DMS53 (cell line): Measurements from ENCODE around the gene DMAP1.

Source experiments
- DNase-seq: peaks from one replicate; lab custom pipeline; 2025; lab: John Stamatoyannopoulos, UW

The DMAP1 gene

DNA sequence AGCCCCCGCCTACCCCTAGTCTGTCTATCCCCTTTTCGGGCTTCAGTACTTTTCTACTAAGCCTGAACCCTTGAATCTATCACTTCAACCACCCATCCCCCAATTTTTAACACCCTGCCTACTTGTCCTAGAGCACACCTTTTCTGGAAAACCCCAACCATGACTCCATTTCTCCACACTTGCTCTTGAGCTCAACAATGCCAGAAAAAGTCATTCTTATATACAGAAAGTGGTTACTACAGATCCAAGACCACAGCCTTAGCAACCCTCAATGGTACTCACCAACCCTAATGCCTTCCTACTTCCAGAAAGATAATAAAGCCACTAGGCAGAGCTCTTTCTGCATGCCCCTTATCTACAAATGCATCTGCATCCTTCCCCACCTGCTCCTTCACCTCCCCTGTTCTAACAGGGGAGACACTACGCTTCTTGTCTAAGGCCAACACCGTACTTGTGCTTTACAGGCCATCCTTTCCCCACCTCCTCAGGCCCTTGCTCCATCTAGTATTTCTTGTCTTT is 41.2 kb downstream of the DMAP1 start:
- DNase-seq: no peak

DNA sequence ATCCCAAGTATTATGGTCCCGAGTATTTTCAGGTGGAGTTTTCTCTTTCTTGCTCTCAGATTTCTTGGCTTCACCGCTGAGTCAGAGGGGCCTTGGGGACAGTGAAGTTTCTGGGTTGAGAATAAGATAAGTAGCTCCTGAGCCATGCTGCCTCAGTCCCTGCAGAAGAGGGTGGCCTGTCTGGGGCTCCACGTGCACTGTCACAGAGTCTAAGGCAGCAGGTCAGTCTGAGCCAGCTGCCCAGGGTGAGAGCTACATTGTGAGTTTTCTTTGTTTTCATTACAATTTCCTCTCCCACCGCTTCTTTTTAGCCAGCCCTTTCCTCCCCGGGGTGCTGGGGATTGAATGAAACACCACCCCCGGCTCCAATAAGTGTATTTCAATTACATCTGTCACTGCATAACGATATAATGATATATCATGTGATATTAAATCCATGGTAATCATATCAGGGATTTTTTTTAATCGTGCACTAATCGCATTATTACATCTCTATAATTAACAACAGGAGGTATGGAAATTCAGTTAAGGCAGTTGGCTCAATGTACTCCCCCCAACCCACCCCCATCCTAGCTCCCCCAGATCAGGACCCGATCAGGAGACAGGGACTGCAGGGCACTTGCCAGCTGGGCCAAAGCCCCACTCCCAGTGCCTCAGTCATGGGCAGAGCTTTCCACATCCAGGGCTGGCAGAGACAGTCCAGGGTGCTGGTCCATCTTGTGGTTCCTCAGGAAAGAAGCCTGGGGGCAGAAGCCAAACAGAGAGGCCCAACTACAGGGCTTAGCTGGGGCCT is 43.7 kb downstream of the DMAP1 start:
- no peak for DNase-seq

DNA sequence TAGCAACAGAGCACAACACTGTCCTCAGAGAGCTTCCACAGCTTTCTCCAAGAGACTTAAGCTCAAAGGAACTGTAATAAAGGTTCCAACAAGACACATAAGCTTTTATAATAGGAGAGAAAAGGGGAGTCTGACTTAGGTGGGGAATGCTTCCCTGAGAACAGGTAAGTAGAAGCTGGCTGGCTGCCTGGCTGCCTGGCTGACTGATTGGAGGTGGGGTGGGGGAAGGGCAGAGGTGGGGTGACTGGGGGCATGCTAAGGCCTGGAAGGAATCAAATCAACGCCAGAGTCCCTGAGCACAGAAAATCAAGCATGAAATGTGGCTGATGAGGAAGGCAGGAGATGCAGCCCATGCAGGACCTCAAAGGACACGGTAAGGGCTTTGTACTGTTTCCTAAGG is 45.8 kb downstream of the DMAP1 start:
- no peak for DNase-seq

DNA sequence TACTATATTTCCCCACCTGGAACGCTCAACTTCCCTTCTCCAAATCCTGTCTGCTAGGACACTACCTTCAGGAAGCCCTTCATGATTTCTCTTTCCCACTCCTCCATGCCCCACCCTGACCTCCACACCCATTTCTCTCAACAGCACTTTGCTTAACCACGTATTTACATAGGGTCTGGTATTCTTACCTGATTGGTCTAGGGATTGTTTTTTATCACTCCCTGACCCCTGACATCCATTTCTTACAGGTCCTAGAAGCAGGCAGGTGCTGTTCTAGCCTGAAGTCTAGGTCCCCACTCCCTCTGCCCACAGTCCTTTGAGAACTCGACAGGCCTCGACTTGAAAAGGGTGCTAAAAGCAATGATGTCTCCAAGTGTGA is 47.5 kb downstream of the DMAP1 start:
- no peak for DNase-seq

GRCh38 chr1:44261171-44261817 is 48.0 kb downstream of the DMAP1 start:
- no peak for DNase-seq

DNA sequence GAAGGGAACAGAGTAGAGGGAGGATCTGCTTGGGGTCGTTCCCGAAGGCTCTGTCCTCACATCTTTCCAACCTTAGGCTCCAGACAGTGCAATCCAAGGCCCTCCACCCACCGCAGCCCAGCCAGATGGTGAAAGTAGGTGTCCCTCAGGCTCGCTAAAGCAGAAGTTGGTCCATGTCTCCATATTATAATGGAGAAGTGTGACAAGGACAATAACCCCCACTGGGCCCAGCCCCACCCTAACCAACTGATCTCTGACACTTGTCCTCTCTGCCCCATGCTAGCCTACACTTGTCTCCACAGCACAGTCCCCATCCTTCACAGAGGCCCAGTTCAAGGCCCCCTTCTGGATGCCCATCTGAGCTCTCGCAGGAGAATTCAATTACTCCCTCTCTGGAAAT is 48.7 kb downstream of the DMAP1 start:
- no peak for DNase-seq

DNA sequence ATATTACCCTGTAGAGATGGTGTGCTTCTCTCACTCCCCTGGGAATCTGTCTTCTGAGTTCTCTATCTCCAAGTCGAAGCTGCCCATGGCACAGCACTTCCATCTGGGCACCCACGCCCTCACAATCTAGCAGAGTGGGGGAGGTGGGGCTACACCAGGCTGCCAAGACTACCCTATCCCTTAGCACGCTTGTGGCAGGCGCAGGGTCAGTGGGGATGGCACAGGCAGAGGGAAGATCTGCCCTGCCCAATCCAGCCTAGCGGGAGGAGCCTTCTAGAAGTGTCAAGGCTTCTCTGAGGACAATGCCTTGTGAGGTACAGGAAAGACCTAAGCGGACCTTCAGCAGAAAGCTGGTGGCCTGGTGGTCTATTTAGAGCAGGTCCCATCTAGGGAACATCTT is 49.1 kb downstream of the DMAP1 start:
- no peak for DNase-seq

DNA sequence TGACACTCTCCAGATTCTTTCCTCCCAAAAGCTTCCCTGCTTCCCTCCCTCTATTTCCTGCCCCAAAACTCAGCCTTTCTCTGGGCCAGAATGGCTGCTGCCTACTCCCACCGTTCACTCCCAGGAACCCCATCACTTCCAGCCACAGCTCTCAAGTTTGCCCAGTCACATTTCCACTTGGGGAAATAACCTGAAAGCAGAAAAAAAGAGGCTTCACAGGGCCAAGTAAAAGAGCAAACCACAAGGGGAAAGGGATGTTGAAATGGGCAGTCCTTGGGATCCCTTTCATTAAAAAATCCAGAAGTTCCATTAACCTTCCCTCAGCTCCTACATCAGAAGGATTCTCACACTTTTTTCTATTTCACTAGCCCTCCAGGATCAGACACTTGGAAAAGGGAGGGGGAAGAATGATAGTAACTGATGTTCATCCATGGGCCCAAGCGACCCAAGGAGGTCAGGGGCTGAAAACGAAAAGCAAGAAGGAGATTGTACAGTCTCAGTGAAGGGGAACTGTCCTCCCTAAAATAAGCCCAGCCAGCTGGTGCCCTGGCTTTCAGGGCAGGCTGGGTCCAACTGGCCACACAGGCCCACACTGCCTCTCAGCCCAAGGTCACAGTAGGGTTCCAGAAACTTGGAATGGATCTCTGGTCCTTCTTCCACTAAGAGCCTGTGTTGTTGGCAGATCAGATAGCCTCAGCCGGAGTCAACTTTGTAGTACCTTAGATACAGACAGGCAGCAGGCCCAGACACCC is 49.7 kb downstream of the DMAP1 start:
- no peak for DNase-seq

DNA sequence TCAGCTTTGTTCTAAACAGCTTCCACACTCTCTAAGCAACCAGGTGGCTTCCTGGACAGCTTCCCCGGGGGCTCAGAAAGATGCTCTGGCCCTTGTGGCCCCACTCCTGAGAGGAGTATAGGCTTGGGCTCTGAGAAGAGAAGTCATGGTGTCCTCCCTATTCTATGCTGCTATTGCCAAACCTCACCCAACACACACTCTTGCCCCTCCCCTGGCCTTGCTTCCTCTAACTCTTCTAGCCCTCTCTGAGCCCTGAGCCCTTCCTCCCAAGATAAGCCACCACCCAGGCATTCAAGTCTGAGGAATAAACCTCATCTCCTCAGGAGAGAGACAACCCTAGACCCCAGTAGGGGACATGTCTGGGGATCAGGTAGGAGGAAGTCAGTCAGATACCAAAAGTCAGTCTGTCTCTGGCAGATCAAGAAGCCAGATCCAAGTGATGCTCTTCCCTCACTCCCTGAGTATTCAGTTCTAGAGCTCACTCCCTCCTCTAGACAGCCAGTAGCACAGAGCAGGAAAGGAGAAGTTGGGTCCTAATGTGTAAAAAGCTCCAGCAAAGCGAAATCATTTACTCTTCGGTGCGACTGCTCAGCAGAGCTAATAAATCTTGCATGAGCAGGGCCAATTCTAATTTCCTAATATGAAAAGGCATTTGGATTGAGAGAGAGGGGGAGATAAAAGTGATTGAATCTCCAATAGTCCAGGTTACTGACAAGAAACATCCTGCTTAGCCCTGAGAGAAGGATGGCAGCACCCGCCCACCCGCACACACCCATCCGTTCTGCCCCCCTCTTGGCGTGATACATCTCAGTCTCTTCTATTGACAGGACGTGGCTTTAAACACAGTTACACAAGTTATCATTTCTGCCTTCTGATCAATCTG is 50.5 kb downstream of the DMAP1 start:
- DNase-seq: no peak

DNA sequence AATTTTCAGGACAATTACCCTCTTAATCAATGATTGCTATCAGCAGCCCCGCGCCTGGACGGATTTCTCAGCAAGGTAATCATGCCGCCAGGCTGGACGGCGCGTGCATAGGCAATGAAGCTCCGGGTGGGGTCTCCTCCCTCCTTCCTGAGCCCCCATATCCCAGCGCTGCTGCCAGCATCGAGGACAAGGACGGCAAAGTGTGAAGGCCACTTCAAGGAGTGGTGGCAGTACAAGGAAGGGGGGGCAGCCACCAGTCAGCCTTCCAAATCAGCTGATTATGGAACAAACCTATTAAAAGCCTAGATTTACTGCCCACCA is 51.1 kb downstream of the DMAP1 start:
- DNase-seq: no peak

- DNase-seq: no peak
These were observed 52.5 kb downstream of the DMAP1 start for GRCh38 chr1:44265656-44266358.

DNA sequence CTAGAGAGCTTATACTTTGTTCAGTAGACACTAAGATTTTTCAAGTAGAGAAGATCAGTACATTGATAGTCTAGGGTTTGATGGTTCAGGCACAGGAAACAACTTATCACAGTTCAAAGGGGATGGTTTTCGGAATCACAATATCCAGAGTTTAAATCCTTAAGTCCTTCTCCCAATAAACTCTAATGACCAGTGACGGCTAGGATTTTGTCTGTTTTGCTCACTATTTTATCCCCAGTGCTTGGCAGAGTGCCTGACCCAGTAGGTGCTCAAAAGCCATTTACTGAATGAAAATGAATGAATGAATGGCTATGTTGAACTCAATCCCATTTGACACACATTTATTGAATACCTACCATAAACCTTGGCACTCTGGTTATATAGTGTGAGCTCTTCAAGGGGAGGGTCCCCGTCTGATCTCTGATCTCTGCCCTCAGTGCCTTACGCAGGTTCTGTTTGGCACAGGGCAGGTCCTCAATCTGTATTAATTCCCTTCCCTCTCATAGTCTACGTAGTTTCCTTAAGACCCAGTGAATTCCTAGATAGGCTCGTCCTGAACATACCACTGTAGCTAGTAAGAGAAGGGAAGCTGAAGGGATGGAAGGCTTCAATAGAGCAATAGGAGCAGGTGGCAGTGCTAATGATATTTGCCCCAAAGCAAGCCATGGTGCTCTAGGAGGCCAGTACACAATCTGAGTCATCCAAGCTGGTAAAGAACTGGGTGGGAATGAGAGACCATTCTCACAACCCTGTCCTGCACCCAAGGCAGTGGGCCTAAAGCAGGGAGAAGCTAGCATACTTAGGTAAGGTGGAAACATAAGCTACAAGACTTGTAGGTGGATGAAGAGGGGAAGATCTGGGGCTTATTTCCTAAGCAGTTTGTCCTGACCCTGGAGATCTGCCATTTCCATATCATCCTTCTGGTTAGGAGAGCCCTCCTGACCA is 53.4 kb downstream of the DMAP1 start:
- DNase-seq: peak; percentile 53

GRCh38 chr1:44267438-44267837 is 54.2 kb downstream of the DMAP1 start:
- DNase-seq: no peak

- DNase-seq: peak; percentile 37
These were observed 54.8 kb downstream of the DMAP1 start for GRCh38 chr1:44268054-44268453.
